Measurements from ENCODE around the gene SIGLEC1.

Gene SIGLEC1

DNA sequence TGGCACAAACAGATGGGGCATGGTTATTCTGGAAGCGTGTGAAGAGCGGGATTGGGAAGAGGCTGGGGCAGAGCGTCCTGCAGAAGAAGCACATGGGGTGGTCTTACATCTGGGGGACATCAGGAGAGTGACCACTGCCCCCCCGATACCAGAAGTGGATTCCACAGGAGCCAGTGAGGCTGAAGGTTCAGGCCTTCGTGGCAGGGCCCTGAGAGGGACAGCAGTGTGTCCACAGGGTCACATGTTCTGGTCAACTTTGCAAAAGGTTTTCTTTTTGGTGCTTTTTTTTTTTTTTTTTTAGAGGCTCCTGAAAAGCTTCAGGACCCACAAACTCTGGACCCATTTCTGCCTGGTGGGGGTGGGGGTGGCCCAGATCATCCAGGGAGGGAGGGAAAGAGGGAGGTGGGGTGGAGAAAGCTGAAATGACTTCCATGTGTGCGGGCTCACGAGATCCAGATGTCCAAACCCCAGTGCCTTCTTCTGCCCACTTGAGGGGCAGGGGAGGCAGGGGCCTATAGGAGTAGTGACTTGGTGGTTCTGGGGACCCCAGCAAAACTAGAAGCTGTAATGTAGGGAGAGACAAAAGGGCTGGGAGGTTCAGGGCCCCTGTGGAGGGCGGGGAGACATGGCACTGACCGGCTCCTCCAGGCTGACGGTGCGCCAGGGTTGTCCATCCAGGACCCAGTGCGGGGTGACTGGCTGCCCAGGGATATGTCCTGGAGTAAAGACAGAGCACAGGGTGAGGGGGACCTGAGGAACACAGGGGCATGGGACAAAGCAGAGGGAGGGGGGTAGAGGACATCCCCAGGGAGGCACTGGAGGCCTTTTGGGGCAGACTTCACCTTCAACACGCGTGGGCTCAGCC lies 33.3 kb downstream of the SIGLEC1 start:
- no peak for TF ChIP-seq CTCF (IDR thresholded peaks at IDR 0.05; ENCODE audit: insufficient read depth, missing control alignments)
- FAIRE-seq (no peak), DNase-seq (ENCODE audit: insufficient read length, low spot score) (no peak)

DNA sequence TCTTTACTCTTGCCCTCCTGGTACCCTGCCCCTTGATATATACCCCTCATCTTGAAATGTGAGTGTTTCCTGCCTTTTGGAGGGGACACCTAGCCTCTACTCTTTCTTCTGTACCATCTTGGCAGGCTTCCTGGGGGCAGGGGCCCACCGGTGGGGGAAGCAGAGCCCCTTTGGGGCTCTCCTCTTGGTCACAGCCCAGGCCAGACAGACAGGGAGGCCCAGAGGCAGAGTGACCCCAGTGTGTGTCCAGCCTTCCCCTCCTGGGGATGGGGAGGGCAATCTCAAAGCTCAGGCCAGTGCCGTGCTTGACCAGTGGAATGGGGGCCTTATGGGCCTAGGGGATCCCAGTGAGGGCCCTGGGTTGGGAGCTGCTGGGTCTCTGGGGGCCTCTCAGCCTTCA lies 34.2 kb downstream of the SIGLEC1 start:
- TF ChIP-seq CTCF (IDR thresholded peaks at IDR 0.05; ENCODE audit: insufficient read depth, missing control alignments) = no peak
- FAIRE-seq (no peak), DNase-seq (ENCODE audit: insufficient read length, low spot score) (no peak)

DNA sequence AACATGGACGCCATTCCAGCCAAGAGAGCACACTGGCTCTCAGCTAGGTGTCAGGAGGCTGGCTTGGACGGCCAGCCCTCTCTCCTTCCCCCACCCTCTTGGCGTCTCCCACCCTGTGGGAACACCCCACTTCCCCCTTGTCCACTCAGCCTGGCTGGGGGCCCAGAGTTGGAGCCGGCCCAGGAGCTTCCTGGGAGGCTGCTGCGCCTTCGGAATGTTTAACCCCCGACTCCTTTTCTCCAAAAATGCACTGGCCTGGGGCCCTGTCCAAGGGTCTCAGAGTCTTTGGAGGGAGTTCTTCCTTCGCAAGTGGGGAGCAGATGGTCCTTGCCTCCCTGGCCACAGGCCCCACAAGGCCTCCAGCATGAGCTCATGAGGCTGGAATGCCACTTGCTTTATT lies 34.7 kb downstream of the SIGLEC1 start:
- FAIRE-seq = no peak
- no peak for TF ChIP-seq CTCF (IDR thresholded peaks at IDR 0.05; ENCODE audit: insufficient read depth, missing control alignments)
- DNase-seq (ENCODE audit: insufficient read length, low spot score) = no peak

- no peak for DNase-seq (ENCODE audit: insufficient read length, low spot score)
- TF ChIP-seq CTCF (IDR thresholded peaks at IDR 0.05; ENCODE audit: insufficient read depth, missing control alignments) = no peak
- FAIRE-seq = no peak
Measured at GRCh38 chr20:3674995-3675900, 37.2 kb downstream of the SIGLEC1 start.

DNA sequence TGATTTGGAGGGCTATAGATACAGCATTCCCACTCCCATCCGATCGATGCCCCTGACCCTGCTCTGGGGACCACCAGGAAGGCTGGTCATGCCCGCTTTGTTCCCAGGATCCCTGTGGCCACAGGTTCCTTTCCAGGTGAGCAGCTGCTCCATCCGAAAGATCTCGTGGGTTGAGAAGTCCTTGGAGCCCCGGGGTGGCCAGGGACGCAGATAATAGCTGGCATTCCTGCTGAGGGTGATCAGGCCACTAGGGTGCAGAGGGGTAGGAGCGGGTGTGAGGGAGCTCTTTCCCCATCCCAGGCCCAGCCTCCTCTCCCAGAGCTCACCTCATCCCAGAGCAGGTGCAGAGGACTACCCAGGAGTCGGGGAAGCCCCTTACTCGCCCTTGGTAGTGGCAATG lies 38.0 kb downstream of the SIGLEC1 start:
- FAIRE-seq = no peak
- DNase-seq (ENCODE audit: insufficient read length, low spot score) = no peak
- no peak for TF ChIP-seq CTCF (IDR thresholded peaks at IDR 0.05; ENCODE audit: insufficient read depth, missing control alignments)

GRCh38 chr20:3673221-3674070 lies 39.0 kb downstream of the SIGLEC1 start:
- TF ChIP-seq CTCF (IDR thresholded peaks at IDR 0.05; ENCODE audit: insufficient read depth, missing control alignments) = no peak
- no peak for DNase-seq (ENCODE audit: insufficient read length, low spot score)
- no peak for FAIRE-seq

Measured in D721Med (cell line).